ENCODE data around the gene KANSL1L.

DNA sequence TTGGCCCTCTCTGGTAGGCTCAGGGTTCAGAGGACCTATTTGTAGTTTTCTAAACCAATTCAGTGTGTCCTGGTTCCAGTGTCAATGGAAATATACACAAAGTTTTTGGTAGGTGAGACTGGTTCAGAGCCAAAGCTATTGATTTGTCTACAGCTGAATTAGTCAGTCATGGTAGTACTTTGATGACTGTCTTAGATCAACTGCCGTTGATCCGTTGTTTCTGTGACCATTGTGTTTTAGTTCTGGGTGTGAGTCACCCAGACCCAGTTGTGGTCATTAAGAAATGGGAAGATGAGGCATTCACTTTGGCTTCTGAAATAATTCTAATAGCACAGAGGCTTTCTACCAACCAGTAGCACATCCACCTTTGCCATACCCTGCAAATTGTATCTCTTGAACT is 184.8 kb downstream of the KANSL1L start:
- TF ChIP-seq, protein P1, sequence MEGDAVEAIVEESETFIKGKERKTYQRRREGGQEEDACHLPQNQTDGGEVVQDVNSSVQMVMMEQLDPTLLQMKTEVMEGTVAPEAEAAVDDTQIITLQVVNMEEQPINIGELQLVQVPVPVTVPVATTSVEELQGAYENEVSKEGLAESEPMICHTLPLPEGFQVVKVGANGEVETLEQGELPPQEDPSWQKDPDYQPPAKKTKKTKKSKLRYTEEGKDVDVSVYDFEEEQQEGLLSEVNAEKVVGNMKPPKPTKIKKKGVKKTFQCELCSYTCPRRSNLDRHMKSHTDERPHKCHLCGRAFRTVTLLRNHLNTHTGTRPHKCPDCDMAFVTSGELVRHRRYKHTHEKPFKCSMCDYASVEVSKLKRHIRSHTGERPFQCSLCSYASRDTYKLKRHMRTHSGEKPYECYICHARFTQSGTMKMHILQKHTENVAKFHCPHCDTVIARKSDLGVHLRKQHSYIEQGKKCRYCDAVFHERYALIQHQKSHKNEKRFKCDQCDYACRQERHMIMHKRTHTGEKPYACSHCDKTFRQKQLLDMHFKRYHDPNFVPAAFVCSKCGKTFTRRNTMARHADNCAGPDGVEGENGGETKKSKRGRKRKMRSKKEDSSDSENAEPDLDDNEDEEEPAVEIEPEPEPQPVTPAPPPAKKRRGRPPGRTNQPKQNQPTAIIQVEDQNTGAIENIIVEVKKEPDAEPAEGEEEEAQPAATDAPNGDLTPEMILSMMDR (IDR thresholded peaks at IDR 0.05), result no peak
- no peak for TF ChIP-seq POLR2A (IDR thresholded peaks at IDR 0.05)
